WERI-Rb-1 (cell line): ENCODE measurements around the gene GRHL3.

Experiments
- DNase-seq: peaks from one replicate; pipeline ENCODE4 v3.0.0-alpha.2; 2020
- H3K27ac ChIP-seq: fragments of 250-450 bp; sonication (Bioruptor Pico); 2 replicates; pipeline ENCODE4 v1.5.1; 2020; ENCODE audit warnings: mild to moderate bottlenecking, moderate library complexity
- H3K27me3 ChIP-seq: fragments of 250-450 bp; sonication (Bioruptor Pico); 2 replicates; pipeline ENCODE4 v1.5.1; 2021; ENCODE audit warnings: mild to moderate bottlenecking, low read depth, moderate library complexity; ENCODE audit not compliant: insufficient read depth, severe bottlenecking
- H3K36me3 ChIP-seq: fragments of 250-450 bp; sonication (Bioruptor Pico); 2 replicates; pipeline ENCODE4 v1.5.1; 2020; ENCODE audit warnings: mild to moderate bottlenecking, moderate library complexity
- H3K4me3 ChIP-seq: 2 replicates; pipeline ENCODE4 v1.5.1; 2011; ENCODE audit warnings: low read depth, mild to moderate bottlenecking, control low read depth, low read length
- H3K9me3 ChIP-seq: fragments of 250-450 bp; sonication (Bioruptor Pico); 2 replicates; pipeline ENCODE4 v1.5.1; 2021; ENCODE audit warnings: mild to moderate bottlenecking, moderate library complexity; ENCODE audit not compliant: severe bottlenecking
- TF ChIP-seq, protein P1 (sequence below): IDR thresholded peaks from 2 replicates; pipeline ENCODE4 v1.5.1; 2011; ENCODE audit warnings: low read depth, mild to moderate bottlenecking, control low read depth, inconsistent platforms, low read length

GRHL3 gene

DNA sequence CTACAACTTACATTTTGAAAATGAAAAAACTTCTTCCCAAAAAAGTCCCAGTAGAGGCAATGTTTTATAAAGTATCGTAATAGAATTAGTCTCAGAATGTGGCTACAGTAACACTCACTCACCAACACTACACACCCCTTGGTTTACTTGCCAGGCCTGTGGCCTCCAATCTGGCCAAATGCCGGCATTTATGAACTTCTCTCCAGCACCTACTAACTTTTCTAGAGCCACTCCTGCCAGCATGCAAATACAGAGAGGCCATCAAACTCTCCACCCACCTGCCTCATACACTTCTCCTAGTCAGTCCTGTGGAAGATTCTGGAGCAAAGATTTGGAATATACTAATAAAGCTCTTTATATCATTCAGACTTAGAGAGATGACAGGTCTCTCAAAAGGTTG lies 62.1 kb downstream of the GRHL3 start:
- DNase-seq = no peak
- H3K4me3 ChIP-seq = no peak overlapping the region
- TF ChIP-seq, protein P1, sequence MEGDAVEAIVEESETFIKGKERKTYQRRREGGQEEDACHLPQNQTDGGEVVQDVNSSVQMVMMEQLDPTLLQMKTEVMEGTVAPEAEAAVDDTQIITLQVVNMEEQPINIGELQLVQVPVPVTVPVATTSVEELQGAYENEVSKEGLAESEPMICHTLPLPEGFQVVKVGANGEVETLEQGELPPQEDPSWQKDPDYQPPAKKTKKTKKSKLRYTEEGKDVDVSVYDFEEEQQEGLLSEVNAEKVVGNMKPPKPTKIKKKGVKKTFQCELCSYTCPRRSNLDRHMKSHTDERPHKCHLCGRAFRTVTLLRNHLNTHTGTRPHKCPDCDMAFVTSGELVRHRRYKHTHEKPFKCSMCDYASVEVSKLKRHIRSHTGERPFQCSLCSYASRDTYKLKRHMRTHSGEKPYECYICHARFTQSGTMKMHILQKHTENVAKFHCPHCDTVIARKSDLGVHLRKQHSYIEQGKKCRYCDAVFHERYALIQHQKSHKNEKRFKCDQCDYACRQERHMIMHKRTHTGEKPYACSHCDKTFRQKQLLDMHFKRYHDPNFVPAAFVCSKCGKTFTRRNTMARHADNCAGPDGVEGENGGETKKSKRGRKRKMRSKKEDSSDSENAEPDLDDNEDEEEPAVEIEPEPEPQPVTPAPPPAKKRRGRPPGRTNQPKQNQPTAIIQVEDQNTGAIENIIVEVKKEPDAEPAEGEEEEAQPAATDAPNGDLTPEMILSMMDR = no peak

DNA sequence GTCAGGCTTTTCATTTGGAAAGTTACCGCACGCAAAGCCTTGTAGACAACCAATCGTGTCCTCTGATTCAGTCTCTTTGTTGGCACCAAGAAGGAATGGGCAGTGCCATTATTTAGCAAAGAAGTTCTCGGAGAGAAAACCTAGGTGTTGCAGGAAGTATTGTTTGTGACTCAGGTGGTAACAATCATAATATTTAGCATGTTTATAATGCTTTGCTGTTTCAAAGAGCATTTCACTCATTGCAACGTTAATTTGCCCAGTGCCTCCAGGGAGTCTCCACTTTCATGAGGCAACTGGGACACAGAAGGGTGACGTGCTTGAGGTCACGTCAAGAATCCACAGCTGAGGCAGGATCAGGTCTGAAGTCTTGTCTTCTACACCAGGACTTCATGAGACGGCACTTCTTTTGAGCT lies 63.0 kb downstream of the GRHL3 start:
- no peaks in the 10 kb centered on the region for H3K27me3 ChIP-seq
- H3K4me3 ChIP-seq = no peak overlapping the region
- no peak for DNase-seq
- no peak overlapping the region for H3K27ac ChIP-seq
- H3K9me3 ChIP-seq = no peaks in the 10 kb centered on the region
- TF ChIP-seq, protein P1 = no peak
- H3K36me3 ChIP-seq = peaks cover 11% of the 10 kb centered on the region; the same call in 1 of the 2 replicates

More for the DNA sequence above, 62.1 kb downstream of the GRHL3 start:
- Histone ChIP-seq H3K9me3 (no peaks in the 10 kb centered on the region), H3K36me3 (peaks cover 11% of the 10 kb centered on the region; the same call in 1 of the 2 replicates), H3K27me3 (no peaks in the 10 kb centered on the region), H3K27ac (no peak overlapping the region)

DNA sequence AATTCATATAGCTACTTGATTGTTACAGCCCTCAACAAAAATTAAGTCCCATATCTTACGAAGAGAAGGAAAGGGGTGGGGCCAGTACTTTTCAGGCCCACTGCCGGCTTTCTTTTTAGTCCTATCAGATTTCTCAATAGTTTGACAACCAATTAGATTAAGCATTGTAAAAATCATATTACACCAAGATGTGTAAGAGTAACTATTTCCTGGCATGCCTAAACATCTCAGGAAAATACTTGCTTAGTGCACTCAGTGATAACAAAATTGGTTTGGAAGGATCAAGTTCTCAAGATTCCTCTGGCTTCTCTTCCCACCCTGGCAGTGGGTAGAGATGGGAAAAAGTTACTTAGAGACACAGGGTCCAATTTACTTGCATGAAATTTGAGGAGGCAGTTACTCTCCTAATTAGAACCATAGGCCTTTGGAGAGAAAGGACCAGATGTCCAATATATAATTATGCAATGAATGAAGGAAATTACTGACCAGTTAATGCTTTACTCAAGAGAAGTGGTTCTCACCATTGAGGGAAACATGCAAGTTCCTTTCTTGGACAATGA lies 64.3 kb downstream of the GRHL3 start:
- H3K4me3 ChIP-seq = no peak overlapping the region
- H3K27ac ChIP-seq = no peak overlapping the region
- DNase-seq = no peak
- TF ChIP-seq, protein P1 = no peak
- H3K27me3 ChIP-seq = no peaks in the 10 kb centered on the region
- peaks cover 8% of the 10 kb centered on the region; the same call in 1 of the 2 replicates for H3K36me3 ChIP-seq
- no peaks in the 10 kb centered on the region for H3K9me3 ChIP-seq

DNA sequence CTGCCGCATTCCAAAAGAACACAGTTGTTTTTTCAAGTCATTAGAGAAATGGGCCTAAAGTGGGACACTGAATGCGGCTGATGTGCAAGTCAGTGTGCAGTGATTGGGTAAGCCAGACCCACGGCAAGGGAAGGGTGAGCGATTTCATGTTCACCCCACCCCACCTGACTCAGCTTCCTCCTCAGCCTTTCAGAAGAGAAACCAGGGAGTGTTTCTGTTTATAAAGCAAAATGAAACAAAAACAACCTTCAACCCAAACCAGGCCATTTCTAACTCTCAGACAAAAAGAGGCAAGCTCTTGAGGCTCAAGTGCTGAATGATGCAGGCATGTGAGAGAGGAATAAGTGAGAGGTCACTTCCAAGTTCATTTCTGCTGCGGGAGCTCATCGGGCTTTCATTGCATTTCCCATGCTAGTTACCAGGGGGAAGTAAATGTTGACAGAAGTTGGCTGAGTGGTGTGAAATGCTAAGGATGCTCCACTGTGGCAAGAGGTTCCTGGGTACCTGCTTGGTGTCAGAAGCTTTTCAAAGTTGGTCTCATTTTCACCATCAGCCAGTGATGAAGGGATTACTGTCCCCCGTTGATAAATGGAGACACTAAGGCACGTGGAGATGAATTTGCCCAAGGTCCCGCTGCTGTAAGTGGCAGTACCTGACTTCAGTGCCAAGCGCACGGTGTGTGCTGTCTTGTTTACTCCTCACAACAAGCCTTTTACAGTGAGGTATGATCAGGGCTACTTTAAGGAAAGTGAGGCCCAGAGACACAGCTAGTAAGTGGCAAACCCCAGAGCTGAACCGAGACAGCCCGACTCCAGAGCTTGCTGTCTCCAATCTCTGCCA lies 65.3 kb downstream of the GRHL3 start:
- Histone ChIP-seq H3K4me3 (no peak overlapping the region), H3K36me3 (peaks cover 3% of the 10 kb centered on the region; the same call in 1 of the 2 replicates), H3K9me3 (no peaks in the 10 kb centered on the region), H3K27ac (no peak overlapping the region), H3K27me3 (no peaks in the 10 kb centered on the region)
- TF ChIP-seq, protein P1 = no peak
- DNase-seq = no peak

DNA sequence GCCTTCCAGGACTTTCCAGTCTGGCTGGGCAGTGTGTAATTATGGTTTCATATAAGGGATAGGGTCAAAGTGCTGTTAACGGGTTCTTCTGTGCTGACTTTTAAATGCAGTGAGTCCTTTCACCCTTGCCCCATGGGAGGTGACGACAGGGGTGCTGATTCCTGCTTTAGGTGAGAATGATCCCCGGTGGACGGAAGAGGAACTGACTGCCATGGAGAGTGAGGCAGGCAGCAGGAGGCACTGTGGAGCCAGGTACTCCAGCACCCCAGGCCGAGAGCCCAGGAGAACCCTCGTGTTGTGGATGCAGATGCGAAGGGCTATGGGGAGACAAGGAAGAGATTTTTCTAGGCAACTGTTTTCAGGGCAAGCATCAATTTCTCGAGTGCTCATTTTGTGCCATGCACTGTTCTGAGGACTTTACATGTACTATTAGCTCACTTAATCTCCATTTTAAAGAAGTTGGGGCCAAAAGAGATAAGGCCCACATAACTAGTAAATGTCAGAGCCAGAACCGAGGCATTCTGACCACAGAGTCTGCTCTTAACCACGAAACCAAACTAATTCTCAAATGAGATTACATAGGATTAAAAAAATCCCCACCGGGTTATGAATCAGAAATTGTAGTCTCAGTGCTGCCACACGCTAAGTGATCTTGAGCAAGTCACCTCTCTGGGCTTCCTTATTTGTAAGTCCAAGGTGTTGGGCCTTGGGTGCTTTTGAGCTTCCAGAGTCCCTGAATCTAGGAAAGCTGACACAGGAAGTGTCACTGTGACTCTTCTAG lies 66.2 kb downstream of the GRHL3 start:
- no peak overlapping the region for H3K4me3 ChIP-seq
- TF ChIP-seq, protein P1 = peak; percentile 93
- peaks cover 3% of the 10 kb centered on the region; the same call in 1 of the 2 replicates for H3K36me3 ChIP-seq
- H3K27ac ChIP-seq = no peak overlapping the region
- DNase-seq = peak; percentile 39
- H3K27me3 ChIP-seq = no peaks in the 10 kb centered on the region
- H3K9me3 ChIP-seq = no peaks in the 10 kb centered on the region
